Kidney (tissue), 14 donors: Measurements from ENCODE around the gene RGSL1. TPM values are rescaled to one million over a fixed set of nuclear protein-coding genes. Genes with fewer than 3 reads are reported as not detected.

Source experiments
- DNase-seq, 5 donors: peaks; one replicate each; pipeline ENCODE4 v3.0.0-alpha.2; 2013 to 2020
- FAIRE-seq: peaks from 2 replicates; lab custom pipeline; 2012; peaks lifted over from hg19 to GRCh38; lab: Jason Lieb, UNC
- H3K27ac ChIP-seq, 2 donors: one replicate each; pipeline ENCODE4 v1.7.0; 2013; ENCODE audit warnings: low read depth in 2 of 2, low read length in 2 of 2, inconsistent platforms in 1 of 2
- H3K27me3 ChIP-seq: one replicate; pipeline ENCODE4 v1.7.1; 2013; ENCODE audit warnings: low read length, inconsistent platforms; ENCODE audit not compliant: control insufficient read depth, insufficient read depth
- H3K36me3 ChIP-seq, 3 donors: one replicate each; pipeline versions ENCODE4 v1.7.0 to v1.7.1; 2013; ENCODE audit warnings: low read length in 3 of 3, control low read depth in 1 of 3, inconsistent platforms in 1 of 3; ENCODE audit not compliant: insufficient read depth in 3 of 3, control insufficient read depth in 2 of 3
- H3K4me1 ChIP-seq, 3 donors: one replicate each; pipeline versions ENCODE4 v1.7.0 to v1.7.1; 2013; ENCODE audit warnings: low read length in 3 of 3, inconsistent platforms in 1 of 3, low read depth in 1 of 3; ENCODE audit not compliant: control insufficient read depth in 2 of 3, insufficient read depth in 2 of 3
- H3K4me3 ChIP-seq, 3 donors: one replicate each; pipeline versions ENCODE4 v1.7.0 to v1.8.1; 2013; ENCODE audit warnings: low read length in 3 of 3, control low read depth in 1 of 3, inconsistent platforms in 1 of 3
- H3K9ac ChIP-seq, 3 donors: one replicate each; pipeline versions ENCODE4 v1.7.0 to v1.7.1; 2013; ENCODE audit warnings: low read length in 3 of 3, control low read depth in 1 of 3, inconsistent platforms in 1 of 3
- H3K9me3 ChIP-seq, 3 donors: one replicate each; pipeline versions ENCODE4 v1.7.0 to v1.7.1; 2013; ENCODE audit warnings: low read length in 3 of 3, control low read depth in 1 of 3, inconsistent platforms in 1 of 3; ENCODE audit not compliant: control insufficient read depth in 2 of 3, insufficient read depth in 1 of 3
- CTCF ChIP-seq: IDR thresholded peaks from 3 replicates; pipeline ENCODE4 v1.5.1; 2012; ENCODE audit warnings: mild to moderate bottlenecking, moderate library complexity, borderline replicate concordance; ENCODE audit not compliant: insufficient read depth; ENCODE audit errors: extremely low read depth
- intact Hi-C: fragments of 100-400 bp; cut with DNase I; formaldehyde crosslinking; loops from one replicate; pipeline ENCODE4 v1.11.1; 2022
- polyA plus RNA-seq: library from polyadenylated mRNA; stranded (reverse); fragments of 350-450 nt; fragmentation: Illumina TruSeq; extraction: RNeasy Lipid Tissue Mini Kit (QIAGEN cat#74804); gene quantifications from one replicate; pipeline ENCODE4 v1.2.3, GENCODE V29; 2014; ENCODE audit warnings: low read depth, low replicate concordance; ENCODE audit not compliant: insufficient read depth
- total RNA-seq: library from RNA; stranded (reverse); fragmentation: NEBNext Ultra II Directional; extraction: Animal tissue kit (Norgen Biotek cat#: 25700); gene quantifications from one replicate; pipeline ENCODE4 v1.2.1, GENCODE V29; 2021
- donor health status: control.
- donor health status: control.
- donor health status: control.
- donor health status: control.
- donor health status: control.
- donor health status: DM: yes; HTN: yes; CAD: no.
- donor health status: Normal renal cell carcinoma (clear cell type).

The RGSL1 gene
- total and polyA plus RNA-seq, 2 donors from 2014 or later = not detected

- H3K9me3 ChIP-seq = no peaks in the 10 kb centered on the region
- no peaks in the 10 kb centered on the region for H3K27me3 ChIP-seq
- no peak overlapping the region for H3K27ac ChIP-seq
- no peak for TF ChIP-seq CTCF
- H3K9ac ChIP-seq = no peak overlapping the region
- intact Hi-C loops = no loop called here
- no peak overlapping the region for H3K4me3 ChIP-seq
- DNase-seq (no peak), FAIRE-seq (no peak)
- H3K36me3 ChIP-seq = no peaks in the 10 kb centered on the region
- H3K4me1 ChIP-seq = no peaks in the 10 kb centered on the region
Observed at GRCh38 chr1:182410138-182410537, 39.8 kb upstream of the RGSL1 start.

- Histone ChIP-seq H3K4me3 (no peak overlapping the region), H3K27ac (no peak overlapping the region)
- TF ChIP-seq CTCF = no peak
Observed at GRCh38 chr1:182410620-182411273, 39.2 kb upstream of the RGSL1 start.

GRCh38 chr1:182413486-182413885 is 36.5 kb upstream of the RGSL1 start:
- H3K9me3 ChIP-seq = no peaks in the 10 kb centered on the region
- intact Hi-C loops = no loop called here
- no peak for TF ChIP-seq CTCF
- H3K4me3 ChIP-seq = no peak overlapping the region
- DNase-seq = no peak
- H3K27me3 ChIP-seq = no peaks in the 10 kb centered on the region
- H3K4me1 ChIP-seq = no peaks in the 10 kb centered on the region
- FAIRE-seq = no peak
- H3K36me3 ChIP-seq = no peaks in the 10 kb centered on the region
- no peak overlapping the region for H3K27ac ChIP-seq
- no peak overlapping the region for H3K9ac ChIP-seq

More at GRCh38 chr1:182410620-182411273, 39.2 kb upstream of the RGSL1 start:
- FAIRE-seq = no peak
- no peak overlapping the region for H3K9ac ChIP-seq
- intact Hi-C loops = no loop called here
- H3K36me3 ChIP-seq = no peaks in the 10 kb centered on the region
- no peaks in the 10 kb centered on the region for H3K4me1 ChIP-seq
- H3K9me3 ChIP-seq = no peaks in the 10 kb centered on the region
- DNase-seq = no peak
- H3K27me3 ChIP-seq = no peaks in the 10 kb centered on the region

GRCh38 chr1:182413969-182414368 is 36.0 kb upstream of the RGSL1 start:
- no peaks in the 10 kb centered on the region for H3K4me1 ChIP-seq
- H3K9me3 ChIP-seq = no peaks in the 10 kb centered on the region
- intact Hi-C loops = no loop called here

More at GRCh38 chr1:182413969-182414368, 36.0 kb upstream of the RGSL1 start:
- H3K9ac ChIP-seq = no peak overlapping the region
- no peak overlapping the region for H3K27ac ChIP-seq
- H3K36me3 ChIP-seq = no peaks in the 10 kb centered on the region
- FAIRE-seq (no peak), DNase-seq (no peak)
- H3K4me3 ChIP-seq = no peak overlapping the region
- no peak for TF ChIP-seq CTCF
- H3K27me3 ChIP-seq = no peaks in the 10 kb centered on the region
